GM19238 (cell line): ENCODE data around the gene USP20.

Experiments
- DNase-seq: peaks from one replicate; pipeline ENCODE4 v3.0.0; 2011; ENCODE audit warnings: low spot score; ENCODE audit not compliant: insufficient read length

USP20 gene

DNA sequence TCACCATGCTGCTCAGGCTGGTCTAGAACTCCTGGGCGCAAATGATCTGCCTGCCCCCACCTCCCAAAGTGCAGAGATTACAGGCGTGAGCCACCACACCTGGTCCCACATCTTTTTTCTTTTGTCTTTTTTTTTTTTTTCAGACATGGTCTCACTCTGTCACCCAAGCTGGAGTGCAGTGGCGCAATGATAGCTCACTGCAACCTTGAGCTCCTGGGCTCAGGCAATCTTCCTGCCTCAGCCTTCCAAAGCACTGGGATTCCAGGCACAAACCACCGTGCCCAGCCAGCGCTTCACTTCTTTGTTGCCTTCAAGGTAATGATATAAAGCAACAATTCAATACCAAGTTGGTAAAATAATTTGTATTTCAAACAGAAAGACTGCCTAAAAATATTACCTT, 78.8 kb downstream of the USP20 start:
- DNase-seq, result no peak

DNA sequence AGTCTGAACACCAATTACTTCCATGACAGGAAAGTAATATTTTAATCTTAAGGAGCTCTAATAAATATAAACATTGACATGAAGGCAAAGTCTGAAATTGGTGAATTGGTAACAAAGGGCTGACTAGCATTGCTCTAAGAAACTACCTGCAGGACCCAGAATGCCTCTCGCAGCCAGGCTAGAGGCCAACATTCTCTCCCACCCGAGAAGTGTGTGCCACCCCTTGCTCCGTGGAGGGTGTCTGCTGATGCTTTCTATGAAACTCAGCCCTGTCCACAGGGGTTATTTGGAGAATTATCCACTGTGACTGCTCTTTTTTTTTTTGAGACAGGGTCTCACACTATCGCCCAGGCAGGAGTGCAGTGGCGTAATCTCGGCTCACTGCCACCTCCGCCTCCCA, 81.4 kb downstream of the USP20 start:
- DNase-seq, result no peak

DNA sequence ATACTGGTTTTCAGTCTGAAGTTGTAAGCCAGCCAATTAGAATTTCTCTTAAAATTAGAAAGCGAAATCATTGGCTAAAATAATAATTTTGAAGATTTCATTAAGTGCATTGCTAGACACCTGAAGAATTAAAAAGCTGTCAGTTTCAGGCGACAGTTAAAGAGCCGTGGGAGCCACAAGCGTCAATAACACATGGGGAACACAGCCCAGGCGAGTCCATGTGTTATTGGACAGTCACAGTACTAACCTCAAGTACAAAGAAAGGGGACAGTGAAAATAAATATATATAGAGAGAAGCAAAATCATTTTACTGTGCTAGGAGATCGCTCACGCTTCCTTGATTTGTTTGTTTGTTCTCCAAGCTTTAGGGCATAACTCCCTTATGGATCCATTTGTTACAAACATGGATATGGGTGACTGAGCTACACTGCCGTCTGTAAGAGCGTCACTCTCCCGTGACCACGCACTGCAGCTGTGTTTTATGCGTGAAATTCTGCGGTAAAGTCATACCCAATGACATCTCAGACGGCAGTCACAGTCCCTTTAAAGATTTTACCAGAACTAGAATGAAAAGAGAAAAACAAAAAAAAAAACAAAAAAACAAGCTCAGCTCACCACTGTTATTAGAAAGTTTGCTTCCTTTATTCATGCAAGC, 83.2 kb downstream of the USP20 start:
- no peak for DNase-seq

DNA sequence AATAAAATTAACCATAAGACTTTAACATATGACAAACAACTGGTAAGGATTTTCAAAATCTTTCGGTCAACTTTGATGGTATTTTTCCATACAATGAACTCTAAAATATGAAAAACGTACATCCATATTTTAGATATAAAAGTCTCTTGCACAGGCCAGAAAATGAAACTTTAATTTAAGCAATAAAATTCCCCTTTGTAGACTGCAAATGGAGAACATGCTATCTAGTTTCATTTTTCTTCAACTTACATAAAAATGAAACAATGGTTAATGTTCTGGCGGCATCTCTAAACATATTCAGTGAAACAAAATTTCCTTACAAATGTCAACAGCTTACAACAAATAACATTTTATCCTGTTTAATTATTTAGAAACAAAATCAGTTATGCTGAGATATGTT, 84.0 kb downstream of the USP20 start:
- DNase-seq, result no peak

GRCh38 chr9:129919841-129920240, 84.6 kb downstream of the USP20 start:
- DNase-seq, result no peak

GRCh38 chr9:129921905-129922304, 86.6 kb downstream of the USP20 start:
- no peak for DNase-seq

- DNase-seq, result no peak
These were observed 88.3 kb downstream of the USP20 start for GRCh38 chr9:129923589-129923988.

DNA sequence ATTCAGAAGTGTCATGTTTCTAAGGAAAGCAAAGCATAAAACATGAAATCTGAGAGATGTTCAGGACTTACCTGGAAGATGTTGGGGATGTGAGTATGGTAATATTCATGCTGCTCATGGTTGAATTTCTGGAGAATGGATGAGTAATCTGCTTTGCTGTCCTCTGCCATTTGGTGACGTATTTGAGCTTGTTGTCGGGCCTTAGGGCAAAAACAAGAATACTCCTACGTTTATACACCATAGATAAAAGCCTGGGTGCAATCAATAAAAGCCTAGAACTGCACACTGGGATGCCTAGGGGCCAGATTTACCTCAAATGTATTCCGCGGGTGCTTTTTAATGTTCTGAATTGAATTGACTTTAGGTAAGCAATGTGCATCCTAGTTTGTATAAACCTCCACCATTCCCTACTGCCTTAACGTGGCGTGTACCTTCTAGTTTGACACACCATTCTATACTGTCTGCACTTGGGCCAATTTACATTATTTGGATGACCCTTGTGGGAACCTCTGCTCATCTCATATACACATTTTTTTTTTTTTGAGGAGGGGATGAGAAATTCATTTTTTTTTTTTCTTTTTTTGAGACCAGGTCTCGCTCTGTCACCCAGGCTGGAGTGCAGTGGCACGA, 94.4 kb downstream of the USP20 start:
- DNase-seq, result no peak

- no peak for DNase-seq
These were observed 95.5 kb downstream of the USP20 start for GRCh38 chr9:129930743-129931142.
